ENCODE data around the gene FETUB. TPM values are rescaled to one million over a fixed set of nuclear protein-coding genes. Genes with fewer than 3 reads are reported as not detected.

Gene FETUB
- total and polyA plus RNA-seq, 7 donors, result 0.46 TPM; not detected in 6

- H3K4me1 ChIP-seq, result no peaks in the 10 kb centered on the region
- no peak for DNase-seq
- no peaks in the 10 kb centered on the region for H3K9me3 ChIP-seq
- H3K36me3 ChIP-seq, result no peaks in the 10 kb centered on the region
- H3K27me3 ChIP-seq, result peaks cover 0 to 4% (median 0%) of the 10 kb centered on the region in 3 donors
- H3K27ac ChIP-seq, result no peak overlapping the region
- intact Hi-C loops (cut with DNase I), result no loop called here
- no peak overlapping the region for H3K4me3 ChIP-seq
- WGBS, 2 donors, result 84 to 86% methylated on average over 6 of the region's 6 CpGs
- TF ChIP-seq POLR2A (IDR thresholded peaks at IDR 0.05), result no peak
- no peak for TF ChIP-seq POLR2AphosphoS5 (IDR thresholded peaks at IDR 0.05)
- no peak for TF ChIP-seq CTCF (IDR thresholded peaks at IDR 0.05)
- no peak for TF ChIP-seq EP300 (IDR thresholded peaks at IDR 0.05)
Observed at GRCh38 chr3:186594591-186595113, 45.5 kb upstream of the FETUB start.

DNA sequence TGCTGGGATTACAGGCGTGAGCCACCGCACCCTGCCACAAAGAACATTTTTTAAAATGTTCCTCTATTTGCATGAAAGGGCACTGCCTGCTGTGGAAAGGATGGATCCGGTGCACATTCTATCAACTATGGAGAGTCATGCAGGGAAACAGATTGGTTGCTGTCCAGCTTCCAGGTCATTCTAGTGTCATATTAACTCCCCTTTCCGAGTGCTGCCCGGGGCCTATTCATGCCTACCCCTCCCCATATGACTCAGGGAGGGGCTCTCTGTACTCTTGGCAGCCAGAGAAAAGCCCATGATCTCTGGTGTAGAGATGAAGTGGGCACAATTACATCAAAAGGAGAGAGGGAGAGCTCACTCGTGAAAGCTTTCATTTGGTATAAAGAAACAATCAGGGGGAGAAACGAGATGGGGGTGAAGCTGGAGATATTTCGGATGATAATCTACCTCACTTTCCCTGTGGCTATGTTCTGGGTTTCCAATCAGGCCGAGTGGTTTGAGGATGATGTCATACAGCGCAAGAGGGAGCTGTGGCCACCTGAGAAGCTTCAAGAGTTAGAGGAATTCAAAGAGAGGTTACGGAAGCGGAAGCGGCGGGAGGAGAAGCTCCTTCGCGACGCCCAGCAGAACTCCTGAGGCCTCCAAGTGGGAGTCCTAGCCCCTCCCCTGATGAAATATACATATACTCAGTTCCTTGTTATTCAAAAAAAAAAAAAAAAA, 43.5 kb upstream of the FETUB start:
- Histone ChIP-seq H3K27ac (no peak overlapping the region), H3K4me1 (no peaks in the 10 kb centered on the region), H3K9me3 (no peaks in the 10 kb centered on the region), H3K4me3 (no peak overlapping the region), H3K36me3 (no peaks in the 10 kb centered on the region), H3K27me3 (no peaks in the 10 kb centered on the region)
- intact Hi-C loops (cut with DNase I), result no loop called here
- WGBS, 2 donors, result 70 to 81% methylated on average over 17 of the region's 17 CpGs
- no peak for TF ChIP-seq CTCF (IDR thresholded peaks at IDR 0.05)
- no peak for TF ChIP-seq EP300 (IDR thresholded peaks at IDR 0.05)
- no peak for TF ChIP-seq POLR2AphosphoS5 (IDR thresholded peaks at IDR 0.05)
- TF ChIP-seq POLR2A (IDR thresholded peaks at IDR 0.05), result no peak
- no peak for DNase-seq

GRCh38 chr3:186598108-186598784, 42.0 kb upstream of the FETUB start:
- Histone ChIP-seq H3K9me3 (no peaks in the 10 kb centered on the region), H3K27ac (no peak overlapping the region), H3K4me1 (no peaks in the 10 kb centered on the region), H3K27me3 (no peaks in the 10 kb centered on the region), H3K4me3 (no peak overlapping the region), H3K36me3 (no peaks in the 10 kb centered on the region)
- 90 to 92% methylated on average over 11 of the region's 11 CpGs for WGBS, 2 donors
- DNase-seq, result no peak
- intact Hi-C loops (cut with DNase I), result no loop called here
- no peak for TF ChIP-seq POLR2AphosphoS5 (IDR thresholded peaks at IDR 0.05)
- no peak for TF ChIP-seq POLR2A (IDR thresholded peaks at IDR 0.05)
- TF ChIP-seq EP300 (IDR thresholded peaks at IDR 0.05), result no peak
- no peak for TF ChIP-seq CTCF (IDR thresholded peaks at IDR 0.05)

DNA sequence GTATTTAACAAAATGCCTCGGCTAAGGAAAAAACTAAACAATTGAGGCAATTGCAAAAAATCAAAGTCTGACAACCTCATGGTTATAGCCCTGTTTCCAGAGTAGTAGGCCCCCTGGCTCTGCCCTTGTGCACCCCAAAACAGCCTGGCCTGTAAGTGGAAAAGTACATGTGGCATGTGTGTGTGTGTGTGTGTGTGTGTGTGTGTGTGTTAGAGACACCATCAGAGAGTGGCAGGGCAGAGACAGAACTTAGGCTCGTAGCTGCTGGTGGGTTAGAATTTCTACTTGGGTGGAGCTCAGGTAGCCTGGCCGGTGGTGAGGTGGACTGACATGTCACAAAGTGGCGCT, 41.4 kb upstream of the FETUB start:
- H3K27ac ChIP-seq, result no peak overlapping the region
- WGBS, 2 donors, result 89 to 93% methylated on average over 4 of the region's 4 CpGs
- H3K27me3 ChIP-seq, result no peaks in the 10 kb centered on the region
- no peak for DNase-seq
- intact Hi-C loops (cut with DNase I), result no loop called here
- H3K4me1 ChIP-seq, result no peaks in the 10 kb centered on the region
- H3K4me3 ChIP-seq, result no peak overlapping the region
- no peaks in the 10 kb centered on the region for H3K36me3 ChIP-seq
- TF ChIP-seq EP300 (IDR thresholded peaks at IDR 0.05) (no peak), POLR2AphosphoS5 (IDR thresholded peaks at IDR 0.05) (no peak), CTCF (IDR thresholded peaks at IDR 0.05) (no peak), POLR2A (IDR thresholded peaks at IDR 0.05) (no peak)
- H3K9me3 ChIP-seq, result no peaks in the 10 kb centered on the region

All from sigmoid colon (tissue), 7 donors.